HEK293 (cell line): Measurements from ENCODE around the gene CYP2D6.

Source experiments
- CTCF ChIA-PET: fragments of 350-600 bp; formaldehyde crosslinking; extraction: SDS; loops from one replicate; lab custom pipeline; 2021; ENCODE audit warnings: antibody characterized with exemption; lab: Yijun Ruan, JAX
- POLR2A ChIA-PET: fragments of 300-600 bp; formaldehyde crosslinking; extraction: SDS; loops from one replicate; lab custom pipeline; 2020; ENCODE audit warnings: antibody characterized with exemption, inconsistent platforms; lab: Yijun Ruan, JAX
- H3K27ac ChIP-seq: fragments of 200-500 bp; sonication (Bioruptor generic); 2 replicates; pipeline ENCODE4 v1.5.1; 2014; ENCODE audit warnings: low read depth, low read length, control low read depth, inconsistent platforms; ENCODE audit errors: extremely low read depth
- H3K36me3 ChIP-seq, 2 experiments: fragments of 200-500 bp in 1 of 2; sonication (Bioruptor generic) in 1 of 2; 1 replicate in 1 of 2; 2 replicates in 1 of 2; pipeline ENCODE4 v1.5.1; 2014 to 2017; ENCODE audit warnings: inconsistent platforms in 2 of 2, low read length in 2 of 2; ENCODE audit not compliant: control insufficient read depth in 2 of 2, insufficient read depth in 1 of 2
- H3K4me1 ChIP-seq: fragments of 200-500 bp; sonication (Bioruptor generic); 2 replicates; pipeline ENCODE4 v1.5.1; 2014; ENCODE audit warnings: mild to moderate bottlenecking, low read length, inconsistent platforms; ENCODE audit not compliant: control insufficient read depth, insufficient read depth
- H3K4me3 ChIP-seq: 2 replicates; pipeline ENCODE4 v1.5.1; 2011; ENCODE audit warnings: low read depth, mild to moderate bottlenecking, control low read depth, low read length, moderate library complexity
- H3K9me3 ChIP-seq: fragments of 200-500 bp; sonication (Bioruptor generic); 2 replicates; pipeline ENCODE4 v1.5.1; 2014; ENCODE audit warnings: low read depth, low read length, inconsistent platforms; ENCODE audit not compliant: control insufficient read depth, insufficient read depth
- FEZF1 ChIP-seq: fragments of 450-650 bp; formaldehyde crosslinking; IDR thresholded peaks from 2 replicates; pipeline ENCODE4 v1.5.1; 2016; ENCODE audit warnings: missing biosample characterization, missing genetic modification characterization
- GLIS1 ChIP-seq: fragments of 450-650 bp; formaldehyde crosslinking; IDR thresholded peaks from 2 replicates; pipeline ENCODE4 v1.5.1; 2016; ENCODE audit warnings: missing biosample characterization, missing genetic modification characterization
- ZNF621 ChIP-seq: fragments of 450-650 bp; formaldehyde crosslinking; IDR thresholded peaks from 2 replicates; pipeline ENCODE4 v1.5.1; 2017; ENCODE audit warnings: missing biosample characterization, missing genetic modification characterization
- TF ChIP-seq, protein P1 (sequence below): fragments of 450-650 bp; formaldehyde crosslinking; IDR thresholded peaks from 2 replicates; pipeline ENCODE4 v1.5.1; 2016; ENCODE audit warnings: missing biosample characterization, missing genetic modification characterization
- TF ChIP-seq, protein P2 (sequence below): fragments of 450-650 bp; formaldehyde crosslinking; IDR thresholded peaks from 2 replicates; pipeline ENCODE4 v1.5.1; 2016; ENCODE audit warnings: missing biosample characterization, missing genetic modification characterization, borderline replicate concordance
- TF ChIP-seq, protein P3 (sequence below): fragments of 450-650 bp; formaldehyde crosslinking; IDR thresholded peaks from 2 replicates; pipeline ENCODE4 v1.5.1; 2017; ENCODE audit warnings: missing biosample characterization, missing genetic modification characterization

CYP2D6 gene

DNA sequence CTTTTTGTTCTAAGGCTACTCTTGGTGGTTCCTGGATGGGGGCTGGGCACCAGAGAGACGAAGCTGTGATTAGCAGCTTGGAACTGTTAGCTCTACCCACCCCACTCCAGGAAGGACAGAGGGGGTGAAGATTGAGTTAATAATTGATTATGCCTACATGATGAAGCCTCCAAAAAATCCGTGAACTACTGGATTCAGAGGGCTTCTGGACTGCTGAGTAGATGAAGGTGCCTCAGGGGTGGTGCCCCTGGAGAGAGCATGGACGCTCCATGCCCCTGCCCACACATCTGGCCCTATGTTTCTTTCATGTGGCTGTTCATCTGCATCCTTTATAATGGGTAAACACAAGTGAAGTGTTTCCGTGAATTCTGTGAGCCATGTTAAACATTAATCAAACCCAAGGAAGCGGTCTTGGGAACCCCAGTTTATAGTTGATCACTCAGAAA is 47.3 kb upstream of the CYP2D6 start:
- Histone ChIP-seq H3K27ac (no peak overlapping the region), H3K4me1 (no peaks in the 10 kb centered on the region; the same call in 1 of the 2 replicates), H3K36me3 (peaks cover 0 to 23% of the 10 kb centered on the region in 2 experiments; a peak in 2 of 3 replicates)
- POLR2A ChIA-PET = interaction anchor here (0.7 kb wide), 1 partner anchor 10 kb away, joined by 6 read pairs; no protein-coding TSS in a partner anchor
- CTCF ChIA-PET = interaction anchor here (0.5 kb wide), 1 partner anchor 284 kb away, joined by 3 read pairs; no protein-coding TSS in a partner anchor
- no peak for TF ChIP-seq FEZF1 (tag by site-specific recombination)
- TF ChIP-seq, all 188 proteins: peak for 0
- Histone ChIP-seq H3K9me3 (no peaks in the 10 kb centered on the region), H3K4me3 (no peak overlapping the region)

DNA sequence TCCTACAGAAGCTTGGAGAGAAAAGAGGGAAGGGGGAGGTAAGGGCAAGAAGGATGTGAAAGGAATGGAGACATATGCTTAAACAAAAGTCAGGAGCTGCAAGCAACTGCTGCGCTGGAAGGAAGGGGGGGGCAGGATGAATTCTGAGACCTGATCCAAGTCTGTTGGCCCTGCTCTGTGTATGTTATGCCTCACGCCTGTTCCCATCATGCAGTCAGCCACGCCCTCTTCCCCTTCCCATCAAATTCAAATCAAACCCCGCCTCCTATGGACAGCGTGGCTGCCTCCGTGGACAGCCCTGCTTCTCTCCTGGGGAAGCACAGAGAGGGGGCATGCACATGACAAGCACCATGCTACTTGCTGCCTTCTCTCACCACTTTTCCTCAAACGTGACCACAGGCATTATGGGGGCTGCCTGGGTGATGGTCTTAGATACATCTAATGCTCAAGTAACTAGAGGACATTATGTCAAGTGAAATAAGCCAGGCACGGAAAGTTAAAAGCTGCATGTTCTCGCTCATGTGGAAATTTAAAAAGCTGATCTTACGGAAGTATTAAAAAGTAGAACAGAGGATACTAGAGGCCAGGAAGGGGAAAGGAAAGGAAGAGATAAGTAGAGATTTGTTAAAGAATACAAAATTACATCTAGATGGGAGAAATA is 45.8 kb upstream of the CYP2D6 start:
- Histone ChIP-seq H3K36me3 (peaks cover 0 to 23% of the 10 kb centered on the region in 2 experiments; a peak in 2 of 3 replicates), H3K4me1 (peaks cover 11% of the 10 kb centered on the region), H3K4me3 (no peak overlapping the region), H3K27ac (no peak overlapping the region), H3K9me3 (no peaks in the 10 kb centered on the region)
- POLR2A ChIA-PET = no interaction called here
- TF ChIP-seq, protein P1, sequence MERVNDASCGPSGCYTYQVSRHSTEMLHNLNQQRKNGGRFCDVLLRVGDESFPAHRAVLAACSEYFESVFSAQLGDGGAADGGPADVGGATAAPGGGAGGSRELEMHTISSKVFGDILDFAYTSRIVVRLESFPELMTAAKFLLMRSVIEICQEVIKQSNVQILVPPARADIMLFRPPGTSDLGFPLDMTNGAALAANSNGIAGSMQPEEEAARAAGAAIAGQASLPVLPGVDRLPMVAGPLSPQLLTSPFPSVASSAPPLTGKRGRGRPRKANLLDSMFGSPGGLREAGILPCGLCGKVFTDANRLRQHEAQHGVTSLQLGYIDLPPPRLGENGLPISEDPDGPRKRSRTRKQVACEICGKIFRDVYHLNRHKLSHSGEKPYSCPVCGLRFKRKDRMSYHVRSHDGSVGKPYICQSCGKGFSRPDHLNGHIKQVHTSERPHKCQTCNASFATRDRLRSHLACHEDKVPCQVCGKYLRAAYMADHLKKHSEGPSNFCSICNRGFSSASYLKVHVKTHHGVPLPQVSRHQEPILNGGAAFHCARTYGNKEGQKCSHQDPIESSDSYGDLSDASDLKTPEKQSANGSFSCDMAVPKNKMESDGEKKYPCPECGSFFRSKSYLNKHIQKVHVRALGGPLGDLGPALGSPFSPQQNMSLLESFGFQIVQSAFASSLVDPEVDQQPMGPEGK (tag by site-specific recombination) = no peak
- no peak for TF ChIP-seq ZNF621 (tag by site-specific recombination)
- TF ChIP-seq, protein P2, sequence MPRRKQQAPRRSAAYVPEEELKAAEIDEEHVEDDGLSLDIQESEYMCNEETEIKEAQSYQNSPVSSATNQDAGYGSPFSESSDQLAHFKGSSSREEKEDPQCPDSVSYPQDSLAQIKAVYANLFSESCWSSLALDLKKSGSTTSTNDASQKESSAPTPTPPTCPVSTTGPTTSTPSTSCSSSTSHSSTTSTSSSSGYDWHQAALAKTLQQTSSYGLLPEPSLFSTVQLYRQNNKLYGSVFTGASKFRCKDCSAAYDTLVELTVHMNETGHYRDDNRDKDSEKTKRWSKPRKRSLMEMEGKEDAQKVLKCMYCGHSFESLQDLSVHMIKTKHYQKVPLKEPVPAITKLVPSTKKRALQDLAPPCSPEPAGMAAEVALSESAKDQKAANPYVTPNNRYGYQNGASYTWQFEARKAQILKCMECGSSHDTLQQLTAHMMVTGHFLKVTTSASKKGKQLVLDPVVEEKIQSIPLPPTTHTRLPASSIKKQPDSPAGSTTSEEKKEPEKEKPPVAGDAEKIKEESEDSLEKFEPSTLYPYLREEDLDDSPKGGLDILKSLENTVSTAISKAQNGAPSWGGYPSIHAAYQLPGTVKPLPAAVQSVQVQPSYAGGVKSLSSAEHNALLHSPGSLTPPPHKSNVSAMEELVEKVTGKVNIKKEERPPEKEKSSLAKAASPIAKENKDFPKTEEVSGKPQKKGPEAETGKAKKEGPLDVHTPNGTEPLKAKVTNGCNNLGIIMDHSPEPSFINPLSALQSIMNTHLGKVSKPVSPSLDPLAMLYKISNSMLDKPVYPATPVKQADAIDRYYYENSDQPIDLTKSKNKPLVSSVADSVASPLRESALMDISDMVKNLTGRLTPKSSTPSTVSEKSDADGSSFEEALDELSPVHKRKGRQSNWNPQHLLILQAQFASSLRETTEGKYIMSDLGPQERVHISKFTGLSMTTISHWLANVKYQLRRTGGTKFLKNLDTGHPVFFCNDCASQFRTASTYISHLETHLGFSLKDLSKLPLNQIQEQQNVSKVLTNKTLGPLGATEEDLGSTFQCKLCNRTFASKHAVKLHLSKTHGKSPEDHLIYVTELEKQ (tag by site-specific recombination) = no peak
- CTCF ChIA-PET = interaction anchor here (0.7 to 1.4 kb wide), 4 partner anchors 12 to 268 kb away, joined by 3 read pairs; no protein-coding TSS in a partner anchor

DNA sequence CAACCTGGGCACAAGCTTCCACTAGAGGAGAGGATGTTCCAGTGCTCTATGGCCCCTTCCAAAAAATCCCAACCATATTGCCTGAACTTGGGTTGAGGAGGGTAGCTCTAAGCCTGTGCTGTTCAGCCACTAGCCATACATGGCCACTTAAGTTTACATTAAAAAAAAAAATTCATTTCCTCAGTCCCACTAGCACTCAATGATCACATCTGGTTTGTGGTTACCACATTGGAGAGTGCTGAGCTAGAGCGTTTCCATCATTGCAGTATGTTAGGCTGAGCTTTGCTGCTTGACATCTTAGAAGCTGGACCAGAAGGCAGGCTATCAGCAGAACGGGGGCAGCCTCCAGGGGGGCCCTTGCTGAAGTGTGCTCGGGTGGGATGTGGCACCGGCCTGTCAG is 43.5 kb upstream of the CYP2D6 start:
- peaks cover 0 to 26% of the 10 kb centered on the region in 2 experiments; a peak in 2 of 3 replicates for H3K36me3 ChIP-seq
- H3K9me3 ChIP-seq = no peaks in the 10 kb centered on the region
- ChIA-PET CTCF (interaction anchor here (0.6 to 1.8 kb wide), 8 partner anchors 17 to 300 kb away, joined by 3 to 6 read pairs (median 3); no protein-coding TSS in a partner anchor), POLR2A (no interaction called here)
- TF ChIP-seq GLIS1 (tag by site-specific recombination) = 0 out of 2 replicates have a peak, but pooled peaks have one; percentile 28
- TF ChIP-seq, protein P3, sequence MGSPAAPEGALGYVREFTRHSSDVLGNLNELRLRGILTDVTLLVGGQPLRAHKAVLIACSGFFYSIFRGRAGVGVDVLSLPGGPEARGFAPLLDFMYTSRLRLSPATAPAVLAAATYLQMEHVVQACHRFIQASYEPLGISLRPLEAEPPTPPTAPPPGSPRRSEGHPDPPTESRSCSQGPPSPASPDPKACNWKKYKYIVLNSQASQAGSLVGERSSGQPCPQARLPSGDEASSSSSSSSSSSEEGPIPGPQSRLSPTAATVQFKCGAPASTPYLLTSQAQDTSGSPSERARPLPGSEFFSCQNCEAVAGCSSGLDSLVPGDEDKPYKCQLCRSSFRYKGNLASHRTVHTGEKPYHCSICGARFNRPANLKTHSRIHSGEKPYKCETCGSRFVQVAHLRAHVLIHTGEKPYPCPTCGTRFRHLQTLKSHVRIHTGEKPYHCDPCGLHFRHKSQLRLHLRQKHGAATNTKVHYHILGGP (tag by site-specific recombination) = no peak
- H3K4me3 ChIP-seq = no peak overlapping the region
- no peak overlapping the region for H3K27ac ChIP-seq
- H3K4me1 ChIP-seq = peaks cover 11% of the 10 kb centered on the region
